Measurements from ENCODE around the gene NPAS3.

GRCh38 chr14:33736299-33736825 lies 797.7 kb downstream of the NPAS3 start:
- TF ChIP-seq CTCF (IDR thresholded peaks at IDR 0.05; ENCODE audit: extremely low read depth in 1 of 2, insufficient read depth in 1 of 2, low read depth in 1 of 2, low read length in 2 of 2) = no peak
- no peak for TF ChIP-seq EZH2 (IDR thresholded peaks at IDR 0.05; ENCODE audit: borderline replicate concordance, low read depth, low read length, severe bottlenecking)
- no peak for TF ChIP-seq POLR2AphosphoS5 (IDR thresholded peaks at IDR 0.05; ENCODE audit: insufficient read depth, low read depth, low read length)
- TF ChIP-seq POLR2A (IDR thresholded peaks at IDR 0.05; ENCODE audit: low read depth, low read length) = no peak
- no peak for TF ChIP-seq MYC (IDR thresholded peaks at IDR 0.05; ENCODE audit: low read depth, low read length)
- no peak for TF ChIP-seq GATA2 (IDR thresholded peaks at IDR 0.05; ENCODE audit: insufficient read depth, insufficient read length, low read depth, low read length)

Data from endothelial cell of umbilical vein (primary cell).